ENCODE results near the gene AJM1.

Gene AJM1

DNA sequence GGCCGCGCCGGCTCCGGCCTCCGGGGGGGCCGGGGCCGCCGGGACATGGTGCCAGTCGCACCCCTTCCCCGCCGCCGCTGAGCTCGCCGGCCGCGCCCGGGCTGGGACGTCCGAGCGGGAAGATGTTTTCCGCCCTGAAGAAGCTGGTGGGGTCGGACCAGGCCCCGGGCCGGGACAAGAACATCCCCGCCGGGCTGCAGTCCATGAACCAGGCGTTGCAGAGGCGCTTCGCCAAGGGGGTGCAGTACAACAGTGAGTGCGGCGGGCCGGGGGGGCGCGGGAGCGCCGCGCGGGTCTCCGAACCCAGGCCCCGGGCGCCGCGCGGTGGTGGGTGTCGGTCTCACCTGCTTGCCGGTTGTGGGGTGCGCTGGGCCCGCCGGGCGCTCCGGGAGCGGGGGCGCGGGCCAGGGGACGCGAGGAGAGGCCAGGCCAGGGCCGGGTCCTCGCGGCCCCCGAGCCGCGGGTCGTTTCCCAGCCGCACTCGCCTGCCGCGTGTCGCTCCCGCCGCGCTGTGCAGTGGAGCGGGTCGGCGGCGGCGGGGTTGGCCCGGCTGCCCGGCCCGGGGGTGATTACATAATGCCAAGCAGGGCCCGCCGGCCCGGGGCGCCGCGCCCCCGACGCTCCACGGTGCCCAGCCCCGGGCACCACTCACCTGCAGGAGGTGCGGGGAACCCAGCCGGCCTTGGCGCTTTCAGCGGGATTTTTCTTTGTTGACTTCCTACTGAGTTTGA is 34.0 kb upstream of the AJM1 start:
- DNase-seq = no peak

DNA sequence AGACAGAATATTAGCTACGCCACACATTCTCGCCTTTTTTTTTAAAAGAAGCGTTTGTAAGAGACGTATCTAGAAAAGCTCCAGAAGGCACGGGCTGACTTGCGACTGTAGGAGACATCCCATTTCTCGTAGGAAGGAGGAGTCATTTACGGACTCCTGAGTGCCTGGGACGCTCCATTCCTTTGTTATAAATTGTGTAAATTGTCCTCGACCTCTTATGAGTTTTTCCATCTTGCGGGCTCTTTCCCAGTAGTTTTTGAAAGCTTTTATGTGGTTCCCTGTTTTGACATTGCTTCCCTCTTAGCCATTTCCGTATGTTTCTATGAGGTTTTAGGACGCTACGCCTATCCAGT is 33.5 kb upstream of the AJM1 start:
- no peak for DNase-seq

DNA sequence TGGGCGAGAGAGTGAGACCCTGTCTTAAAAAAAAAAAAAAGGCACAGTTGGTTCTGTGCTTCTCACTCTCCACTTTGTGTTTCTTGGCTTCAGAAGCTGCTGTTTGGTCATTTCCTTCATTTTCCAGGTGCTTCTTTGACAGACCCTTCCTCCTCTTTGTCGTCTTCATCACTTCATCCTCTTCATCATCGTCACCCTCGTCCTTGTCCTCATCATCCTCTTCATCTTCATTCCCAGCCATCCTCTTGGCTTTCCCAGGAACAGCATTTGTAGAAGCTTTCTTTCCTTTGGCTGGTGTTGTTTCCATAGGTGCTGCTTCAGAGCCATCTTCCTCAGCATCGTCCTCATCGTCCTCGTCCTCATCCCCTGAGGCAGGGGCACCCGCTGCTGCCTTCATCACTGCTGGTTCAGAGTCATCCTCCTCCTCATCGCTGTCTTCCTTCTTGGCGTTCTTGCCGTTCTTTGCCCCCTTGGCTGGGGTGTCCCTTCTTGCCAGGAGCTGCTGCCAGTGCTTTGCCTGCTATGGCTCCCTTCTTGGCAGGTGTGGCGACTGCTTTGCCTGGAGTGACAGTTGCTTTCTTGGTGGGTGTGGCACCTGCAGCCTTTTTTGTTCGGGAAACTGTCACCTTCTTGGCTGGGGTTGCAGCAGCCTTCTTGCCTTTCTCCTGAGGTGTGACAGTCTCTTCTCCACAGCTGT is 27.4 kb upstream of the AJM1 start:
- no peak for DNase-seq

DNA sequence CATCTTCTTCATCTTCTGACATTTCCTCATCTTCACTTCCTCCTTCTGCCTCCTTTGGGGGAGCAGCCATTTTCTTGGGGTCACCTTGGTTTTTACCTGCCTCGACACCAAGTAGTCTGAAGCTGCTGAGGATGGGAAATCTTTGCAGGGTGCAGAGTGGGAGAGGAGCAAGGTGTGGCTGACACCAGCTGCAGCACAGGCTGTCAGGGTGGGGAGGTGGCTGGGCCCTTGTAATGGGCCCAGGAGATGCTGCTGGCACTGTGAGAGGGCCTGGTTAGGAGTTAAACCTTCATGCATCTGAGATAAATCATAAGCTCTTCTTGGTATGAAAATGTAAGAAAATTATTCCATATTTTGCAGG is 26.9 kb upstream of the AJM1 start:
- no peak for DNase-seq

DNA sequence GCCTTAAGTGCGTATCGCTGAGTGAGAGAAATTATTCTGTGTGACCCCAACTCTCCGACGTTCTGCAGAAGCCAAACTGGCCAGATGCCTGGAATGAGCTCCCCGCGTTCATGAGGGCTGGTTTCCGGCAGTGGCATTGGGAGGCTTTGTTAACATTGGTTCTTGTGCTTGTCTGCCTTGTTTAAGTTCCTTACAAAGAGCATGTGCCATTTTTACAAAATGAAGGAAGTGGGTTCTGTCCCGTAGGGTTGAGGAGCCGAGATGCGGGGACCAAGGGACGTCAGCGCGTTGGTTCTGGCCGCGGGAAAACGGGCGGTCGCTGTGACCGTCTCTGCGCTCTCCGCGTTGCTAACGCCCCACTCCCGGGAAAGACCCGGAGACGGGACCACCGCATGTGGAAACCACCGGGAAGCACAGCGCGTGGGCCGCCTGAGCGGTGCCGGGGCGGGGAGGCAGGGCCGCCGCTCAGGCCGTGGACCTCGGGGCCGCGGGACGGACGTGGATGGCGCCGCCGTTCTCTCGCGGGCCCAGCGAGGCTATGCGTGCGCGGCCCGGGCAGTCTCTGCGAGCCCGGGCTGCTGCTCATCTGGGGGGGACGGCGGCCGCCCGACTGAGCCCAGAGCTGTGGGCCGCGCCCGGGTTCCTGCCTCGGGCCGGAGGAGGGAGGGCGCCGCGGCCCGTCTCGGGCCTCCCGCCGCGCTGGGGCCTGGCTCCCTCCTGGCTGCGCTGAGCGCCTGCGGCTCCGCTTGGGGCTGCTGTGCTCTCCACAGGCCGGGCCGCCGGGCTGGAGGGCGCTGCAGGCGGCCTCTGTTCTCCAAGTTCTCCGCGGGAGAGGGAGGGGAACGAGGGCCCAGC is 21.1 kb upstream of the AJM1 start:
- no peak for DNase-seq

DNA sequence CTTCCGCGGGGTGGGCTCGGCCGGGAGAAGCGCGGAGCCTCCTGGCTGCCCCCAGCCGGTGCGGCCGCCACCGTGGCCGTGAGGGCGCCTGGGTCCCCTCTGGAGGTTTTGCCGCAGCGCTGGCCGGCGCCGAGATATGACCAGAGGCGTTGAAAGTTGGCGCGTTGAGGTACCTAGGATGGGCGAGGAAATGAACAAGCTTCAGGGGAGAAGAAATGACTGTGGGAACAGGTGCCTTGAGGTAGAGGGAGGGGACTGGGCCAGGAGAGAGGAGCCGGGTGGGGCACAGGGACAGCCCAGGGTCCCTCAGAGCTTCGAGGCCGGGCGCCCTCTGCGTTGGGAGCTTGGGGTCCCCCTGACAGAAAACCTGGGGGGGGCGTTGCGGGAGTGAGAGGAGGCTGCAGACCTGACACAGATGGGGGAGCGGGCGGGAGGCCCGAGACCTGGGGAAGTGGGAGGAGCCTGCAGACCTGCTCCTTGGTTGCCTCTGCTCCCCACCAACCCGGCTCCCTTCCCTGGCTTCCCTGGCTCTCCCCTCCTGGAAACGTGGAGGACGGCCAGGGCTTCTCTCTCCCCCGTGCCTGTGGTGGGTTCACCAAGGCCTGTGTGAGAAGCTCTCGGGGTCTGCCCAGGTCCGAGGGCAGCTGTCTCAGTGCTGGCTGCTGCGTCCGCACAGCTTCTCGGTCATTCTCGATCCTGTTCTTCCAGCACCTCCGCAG is 20.3 kb upstream of the AJM1 start:
- DNase-seq = no peak

DNA sequence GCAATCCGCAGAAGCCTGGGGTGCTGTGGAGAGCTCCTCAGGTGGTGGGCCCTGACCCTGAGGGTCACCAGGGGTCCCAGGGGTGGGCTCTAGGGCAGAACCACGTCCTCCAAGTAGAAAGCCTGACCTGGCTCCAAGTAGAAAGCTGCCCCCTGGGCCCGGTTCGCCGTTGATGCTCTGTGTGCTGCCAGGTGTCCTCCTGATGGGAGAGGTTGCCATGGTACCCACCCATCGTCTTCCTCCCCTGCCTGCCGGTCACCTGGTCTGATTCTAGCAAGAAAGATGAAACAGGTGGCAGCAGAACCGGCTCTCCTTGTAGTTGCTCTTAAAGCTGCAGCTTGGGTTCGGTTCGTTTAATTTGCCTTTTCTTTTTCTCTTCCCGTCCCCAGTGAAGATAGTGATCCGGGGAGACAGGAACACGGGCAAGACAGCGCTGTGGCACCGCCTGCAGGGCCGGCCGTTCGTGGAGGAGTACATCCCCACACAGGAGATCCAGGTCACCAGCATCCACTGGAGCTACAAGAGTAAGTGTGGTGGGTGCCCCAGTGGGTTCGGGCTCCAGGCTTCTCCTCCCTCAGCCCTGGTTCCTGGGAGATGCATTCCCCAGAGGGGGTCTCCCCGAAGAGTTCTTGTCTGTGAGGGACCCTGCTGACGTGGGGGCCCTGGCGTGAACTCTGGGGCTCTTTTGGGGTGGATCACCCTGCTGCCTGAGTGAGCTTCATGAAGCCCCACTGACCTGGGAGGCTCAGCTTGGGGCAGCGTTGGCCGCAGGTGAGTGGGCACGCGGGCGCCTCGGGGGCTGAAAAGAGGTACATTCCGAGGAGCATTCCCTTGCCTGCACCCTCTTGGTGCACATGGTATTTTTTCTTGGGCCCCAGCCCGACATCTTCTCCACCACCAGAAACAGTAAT is 18.9 kb upstream of the AJM1 start:
- no peak for DNase-seq

DNA sequence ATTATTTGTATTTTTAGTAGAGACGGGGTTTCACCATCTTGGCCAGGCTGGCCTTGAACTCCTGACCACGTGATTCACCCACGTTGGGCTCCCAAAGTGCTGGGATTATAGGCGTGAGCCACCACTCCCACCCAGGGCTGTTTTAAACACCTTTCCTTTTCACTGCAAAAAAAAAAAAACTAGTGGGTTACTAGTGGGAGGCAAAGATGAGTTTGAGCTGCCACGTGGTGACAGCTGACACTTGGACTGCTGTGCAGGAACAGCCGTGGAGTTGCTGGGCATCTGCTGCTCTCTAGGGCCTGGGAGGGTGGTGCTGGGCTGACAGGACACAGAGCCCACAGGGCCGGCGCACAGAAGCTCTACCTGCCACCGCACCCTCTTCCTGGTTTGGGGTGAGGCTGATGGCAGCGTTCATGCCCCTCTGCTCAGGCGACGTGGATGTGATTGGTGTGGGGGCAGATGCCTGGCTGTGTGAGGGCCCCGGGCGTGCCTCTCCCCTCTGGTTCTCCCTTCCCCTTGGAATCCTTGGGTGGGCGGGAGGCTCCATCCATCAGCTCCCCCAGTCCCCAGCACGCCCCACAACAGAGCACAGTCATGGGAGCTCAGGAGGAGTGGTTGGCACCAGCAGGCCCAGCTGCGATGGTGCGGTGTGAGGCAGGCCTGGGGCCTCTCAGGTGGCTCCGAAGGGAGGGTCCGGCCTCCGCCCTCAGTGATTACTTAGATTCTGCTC is 17.6 kb upstream of the AJM1 start:
- no peak for DNase-seq

DNA sequence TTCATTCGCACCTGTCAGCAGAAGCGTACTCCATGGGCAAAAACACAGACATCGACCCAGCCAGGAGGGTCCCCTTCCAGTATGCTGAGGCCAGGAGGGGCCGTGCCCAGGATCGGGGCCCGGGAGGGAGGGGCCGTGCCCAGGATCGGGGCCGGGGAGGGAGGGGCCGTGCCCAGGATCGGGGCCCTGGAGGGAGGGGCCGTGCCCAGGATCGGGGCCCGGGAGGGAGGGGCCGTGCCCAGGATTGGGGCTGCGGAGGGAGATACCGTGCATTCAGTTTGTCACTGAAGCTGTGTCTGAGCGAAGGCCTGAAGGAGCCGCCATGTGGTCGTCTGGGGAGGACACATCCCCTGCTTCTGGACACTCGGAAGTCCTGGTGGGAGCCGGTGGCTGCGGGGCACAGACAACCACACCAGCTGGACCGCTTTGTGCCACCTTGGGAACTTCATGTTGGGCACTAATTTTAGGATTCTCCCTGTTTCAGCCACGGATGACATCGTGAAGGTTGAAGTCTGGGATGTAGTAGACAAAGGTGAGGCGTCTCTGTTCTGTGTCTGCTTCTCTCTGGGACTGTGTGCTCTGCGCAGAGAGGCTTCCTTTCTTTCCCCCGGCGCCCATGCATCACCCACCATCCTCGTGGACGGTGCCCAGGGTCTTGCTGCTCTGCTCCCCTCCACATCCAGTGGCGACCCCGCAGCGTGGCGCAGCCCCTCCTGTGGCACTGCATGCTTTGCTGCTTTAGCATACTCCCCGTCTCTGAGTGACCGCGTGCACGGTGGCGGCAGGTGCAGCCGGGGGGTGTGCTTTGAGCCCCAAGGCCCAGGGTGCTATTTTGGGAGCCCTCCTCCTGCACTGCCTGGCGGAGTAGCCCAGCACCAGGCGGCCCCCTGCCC is 16.7 kb upstream of the AJM1 start:
- DNase-seq = no peak

DNA sequence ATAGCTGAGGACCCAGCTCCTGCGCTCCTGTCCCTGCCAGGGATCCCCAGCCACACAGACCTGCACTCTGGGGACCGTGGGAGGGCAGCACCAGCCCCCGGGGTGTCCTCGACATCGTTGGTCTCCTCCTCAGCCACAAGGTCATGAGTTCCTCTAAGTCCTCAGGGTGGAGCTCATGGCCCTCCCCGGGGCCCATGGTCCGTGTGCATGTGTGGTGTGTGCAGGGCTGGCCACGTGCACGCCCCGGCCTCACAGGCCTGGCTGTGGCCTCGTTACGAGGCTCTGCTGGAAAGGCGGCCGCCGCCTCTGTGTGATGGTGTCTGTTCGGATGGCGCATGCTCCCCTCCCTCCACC is 16.1 kb upstream of the AJM1 start:
- no peak for DNase-seq

DNA sequence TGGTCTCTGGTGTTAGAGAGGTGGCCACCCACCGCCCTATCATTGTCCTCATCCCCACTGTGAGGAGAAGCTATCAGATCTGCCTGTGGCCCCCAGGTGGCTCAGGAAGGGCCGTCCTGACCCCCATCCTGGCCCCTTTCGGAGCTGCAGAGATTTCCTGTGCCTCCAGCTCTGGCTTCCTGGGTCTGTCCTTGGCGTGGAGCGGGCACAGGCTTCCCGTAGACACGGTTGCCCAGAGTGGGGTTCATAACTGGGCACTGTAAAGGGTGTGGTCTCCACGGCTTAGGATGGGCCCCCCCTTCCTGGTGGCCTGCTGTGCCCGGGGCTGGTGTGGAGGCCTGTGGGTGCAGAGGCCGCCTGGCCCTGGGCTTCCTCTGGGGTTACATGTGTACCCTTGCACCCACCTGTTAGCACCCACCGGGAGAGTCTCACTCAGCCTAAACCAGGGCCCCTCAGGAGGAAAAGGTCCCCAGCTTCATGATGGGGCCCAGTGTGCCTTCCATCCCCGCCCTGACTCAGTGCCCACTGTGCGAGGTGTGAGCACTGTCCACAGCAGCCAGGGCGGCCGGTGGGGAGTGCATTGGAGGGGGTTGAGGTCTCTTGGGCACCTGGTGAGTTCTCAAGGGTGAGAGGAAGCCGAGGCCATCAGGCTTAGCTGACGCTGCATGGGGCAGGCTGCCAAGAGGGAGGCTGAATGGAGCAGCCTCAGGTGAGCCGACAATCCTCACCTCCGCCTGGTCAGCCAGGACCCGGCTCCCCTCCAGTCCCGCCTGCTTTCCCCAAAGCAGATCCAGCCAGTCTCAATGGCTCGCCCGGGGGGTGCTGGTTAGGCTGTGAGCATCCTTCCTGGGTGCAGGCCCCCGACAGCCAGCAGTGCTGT is 15.3 kb upstream of the AJM1 start:
- DNase-seq = no peak

DNA sequence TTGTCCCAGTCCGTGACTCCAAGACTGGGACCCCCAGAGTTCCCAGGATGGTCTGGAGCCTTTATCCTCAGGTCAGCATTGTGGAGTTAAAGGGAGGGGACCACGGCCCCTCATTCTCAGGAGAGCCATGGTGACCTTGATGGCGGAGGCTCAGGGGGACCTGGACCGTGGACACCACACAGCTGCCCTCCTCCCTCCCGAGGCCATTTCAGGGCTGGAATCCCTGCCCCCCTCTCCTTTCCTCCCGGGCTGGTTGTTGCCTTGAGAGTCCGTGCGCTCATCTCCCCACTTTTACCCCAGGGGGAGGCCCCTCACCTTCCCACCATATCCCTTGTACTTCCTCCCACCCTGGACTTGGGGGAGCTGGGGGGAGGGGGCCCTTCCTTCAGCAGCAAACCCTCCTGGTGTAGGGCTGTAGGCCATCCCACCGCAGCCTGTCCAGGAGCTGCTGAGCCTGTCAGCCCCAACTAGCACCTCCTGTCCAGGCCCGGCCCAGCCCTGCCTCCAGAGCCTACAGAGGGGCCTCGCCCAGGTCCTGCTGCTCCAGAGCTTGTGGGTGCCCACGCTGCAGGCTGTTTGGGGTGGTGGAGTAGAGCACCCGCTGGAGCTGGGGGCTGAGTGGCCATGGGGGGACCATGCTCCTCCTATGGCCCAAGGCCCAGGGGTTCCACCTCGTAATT is 14.3 kb upstream of the AJM1 start:
- no peak for DNase-seq

DNA sequence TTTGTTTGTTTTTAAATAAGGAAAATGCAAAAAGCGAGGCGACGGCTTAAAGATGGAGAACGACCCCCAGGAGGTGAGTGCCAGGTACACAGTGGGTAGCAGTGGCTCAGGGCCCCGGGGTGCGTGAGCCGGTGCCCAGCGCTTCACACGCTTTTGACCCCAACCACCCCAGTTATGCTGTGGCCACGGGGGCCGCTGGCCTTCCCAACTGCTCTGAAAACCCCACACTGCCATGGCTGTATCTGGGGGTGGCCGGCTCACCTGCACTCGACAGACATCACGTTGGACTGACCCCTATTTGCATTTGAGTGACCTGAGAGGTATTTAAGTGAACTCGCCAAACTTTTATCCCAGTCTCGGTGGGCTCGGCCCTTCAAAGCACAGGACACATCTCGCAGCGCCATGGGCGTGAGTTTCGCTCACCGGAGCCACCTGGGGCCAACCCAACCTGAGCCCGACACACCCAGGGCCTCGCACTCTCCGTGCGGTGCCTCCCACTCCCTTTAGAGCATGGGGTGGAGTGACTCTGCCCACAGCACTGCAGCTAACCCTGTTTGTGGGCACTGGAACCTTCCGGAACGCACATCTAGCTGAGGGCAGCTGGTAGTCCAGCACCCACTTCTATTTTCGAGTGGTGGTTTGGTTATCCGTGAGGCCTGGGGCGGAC is 13.7 kb upstream of the AJM1 start:
- DNase-seq = no peak

DNA sequence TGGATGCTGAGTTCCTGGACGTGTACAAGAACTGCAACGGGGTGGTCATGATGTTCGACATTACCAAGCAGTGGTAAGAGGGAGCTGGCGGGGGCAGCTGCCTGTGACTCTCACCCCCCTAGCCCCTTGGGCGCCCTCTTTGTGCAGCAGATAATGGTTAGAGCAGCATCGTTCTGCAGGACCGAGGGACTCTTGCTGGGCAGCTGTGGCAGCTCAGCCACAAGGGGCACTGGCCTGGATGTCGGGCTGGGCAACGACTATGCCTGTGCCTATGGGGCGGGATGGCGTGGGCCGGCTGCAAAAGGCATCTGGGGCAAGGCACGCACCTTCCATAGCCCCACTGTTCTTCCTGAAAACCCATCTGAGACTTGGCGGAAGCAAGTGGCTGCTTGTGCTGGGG is 12.9 kb upstream of the AJM1 start:
- DNase-seq = no peak

DNA sequence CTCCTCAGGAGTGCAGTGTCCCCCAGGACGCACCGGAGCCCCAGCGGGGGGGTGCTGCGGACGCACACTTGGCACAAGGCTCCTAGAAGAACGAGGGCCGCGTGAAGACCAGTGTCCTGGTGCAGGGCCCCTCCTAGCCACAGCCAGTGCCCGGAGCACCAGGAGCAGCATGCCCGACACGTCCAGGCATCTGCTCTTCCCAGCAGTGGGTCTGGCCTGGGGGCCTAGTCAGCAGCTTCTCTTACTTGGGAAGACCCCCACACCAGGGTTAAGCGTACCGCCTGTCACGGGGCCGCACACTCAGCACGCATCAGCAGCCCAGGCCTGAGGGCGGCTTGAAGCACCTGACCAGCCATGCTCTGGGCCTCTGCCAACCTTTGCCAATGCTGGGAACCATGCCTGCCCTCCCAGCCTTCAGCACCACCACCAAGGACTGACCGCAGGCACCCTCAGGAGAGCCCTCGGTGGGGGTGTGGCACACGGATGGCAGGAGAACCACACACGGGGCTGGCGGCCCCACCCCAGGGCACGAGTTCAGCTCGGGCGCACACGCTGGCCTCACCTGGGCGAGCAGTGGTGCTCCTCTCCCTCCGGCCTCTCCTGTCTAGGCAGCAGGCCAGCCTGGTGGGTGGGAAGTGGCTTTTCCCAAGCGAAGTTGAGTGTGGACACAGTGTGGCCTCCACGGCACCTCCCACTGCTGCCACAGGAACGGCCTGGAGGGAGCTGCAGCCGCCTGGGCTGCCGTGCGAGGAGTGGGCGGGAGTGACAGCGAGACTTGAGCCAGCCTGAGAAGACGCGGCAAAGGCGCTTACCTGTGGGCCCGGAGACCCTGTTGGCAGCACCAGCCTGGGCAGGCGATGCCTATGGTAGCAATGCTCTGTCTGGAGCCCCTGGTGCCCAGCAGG is 12.0 kb upstream of the AJM1 start:
- no peak for DNase-seq

DNA sequence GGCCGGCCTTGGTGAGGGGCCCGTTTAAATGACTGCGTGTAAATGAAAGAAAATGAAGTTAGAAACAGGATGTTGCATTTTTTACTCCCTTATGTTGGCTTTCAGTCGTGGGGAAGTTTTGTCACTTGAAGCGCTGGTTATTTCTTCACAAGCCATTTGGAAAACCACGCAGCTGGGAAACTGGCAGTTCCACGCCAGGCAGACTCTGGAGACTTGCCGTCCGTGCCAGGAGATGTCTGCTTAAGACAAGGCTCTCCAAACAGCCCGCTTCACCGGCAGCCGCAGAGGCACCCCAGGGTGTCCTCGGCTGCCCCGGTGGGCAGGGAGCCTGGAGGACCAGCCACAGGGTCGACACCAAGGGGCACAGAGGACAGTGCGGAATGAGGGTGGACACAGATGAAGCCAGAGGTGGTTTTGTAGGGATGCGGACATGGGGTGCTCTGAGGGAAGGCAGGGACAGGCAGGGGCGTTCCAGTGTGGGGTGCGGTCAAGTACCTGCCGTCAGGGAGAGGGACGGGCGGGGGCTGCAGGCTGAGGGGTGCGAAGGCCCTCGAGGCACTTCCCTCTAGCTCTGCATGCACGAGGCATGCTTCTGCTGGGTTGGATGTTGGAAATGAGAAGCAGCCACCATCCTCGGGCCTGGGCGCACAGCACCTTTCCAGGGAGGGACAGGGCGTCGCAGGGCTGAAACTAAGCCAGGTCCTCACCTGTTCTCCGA is 11.1 kb upstream of the AJM1 start:
- no peak for DNase-seq
